OCI-LY7 (cell line): Measurements from ENCODE around the gene PFKFB3. TPM values are rescaled to one million over a fixed set of nuclear protein-coding genes. Genes with fewer than 3 reads are reported as not detected.

ENCODE experiments used
- BruUV-seq: library from RNA; stranded (reverse); fragments of 400-500 nt; replicated peaks from 2 replicates; lab custom pipeline; 2021; lab: Mats Ljungman, UMichigan
- CTCF ChIA-PET: fragments of 300-600 bp; sonication (Branson Sonifier 250); formaldehyde crosslinking; loops from one replicate; lab custom pipeline; 2022; ENCODE audit warnings: antibody characterized with exemption; ENCODE audit not compliant: unreplicated experiment; lab: Charles Lee
- POLR2A ChIA-PET: fragments of 300-600 bp; sonication (Branson Sonifier 250); formaldehyde crosslinking; loops from one replicate; lab custom pipeline; 2022; ENCODE audit warnings: antibody characterized with exemption; lab: Charles Lee
- DNase-seq: peaks from one replicate; pipeline ENCODE4 v3.0.0-alpha.2; 2015; ENCODE audit warnings: low spot score
- H2AFZ ChIP-seq: fragments of 200-600 bp; sonication (generic), shearing (Covaris generic); 2 replicates; pipeline ENCODE4 v1.6.1; 2014; ENCODE audit warnings: mild to moderate bottlenecking, antibody characterized with exemption, low read length, moderate library complexity
- H3K27ac ChIP-seq: fragments of 200-600 bp; sonication (generic); 2 replicates; pipeline ENCODE4 v1.5.1; 2014; ENCODE audit warnings: mixed run types, low read depth, mild to moderate bottlenecking, moderate library complexity, low read length, inconsistent platforms; ENCODE audit not compliant: poor library complexity, severe bottlenecking
- H3K36me3 ChIP-seq: fragments of 200-600 bp; sonication (generic); 2 replicates; pipeline ENCODE4 v1.6.1; 2014; ENCODE audit warnings: mild to moderate bottlenecking, antibody characterized with exemption, low read length, moderate library complexity, mixed read lengths; ENCODE audit not compliant: insufficient read depth
- H3K4me1 ChIP-seq: fragments of 200-600 bp; sonication (generic); 2 replicates; pipeline ENCODE4 v1.5.1; 2014; ENCODE audit warnings: mild to moderate bottlenecking, low read length; ENCODE audit not compliant: insufficient read depth, poor library complexity, severe bottlenecking
- H3K4me2 ChIP-seq: fragments of 200-600 bp; sonication (generic); 2 replicates; pipeline ENCODE4 v1.6.1; 2014; ENCODE audit warnings: mild to moderate bottlenecking, low read length
- H3K4me3 ChIP-seq: fragments of 200-600 bp; sonication (generic); 2 replicates; pipeline ENCODE4 v1.5.1; 2014; ENCODE audit warnings: mild to moderate bottlenecking, low read depth, low read length; ENCODE audit not compliant: poor library complexity, severe bottlenecking
- H3K79me2 ChIP-seq: fragments of 200-600 bp; sonication (generic); 2 replicates; pipeline ENCODE4 v1.6.1; 2016; ENCODE audit warnings: low read depth, mild to moderate bottlenecking, low read length, moderate library complexity, mixed read lengths; ENCODE audit not compliant: insufficient read depth
- H3K9me2 ChIP-seq: fragments of 200-600 bp; sonication (generic); 2 replicates; pipeline ENCODE4 v1.6.1; 2016; ENCODE audit warnings: mild to moderate bottlenecking, low read length, mixed read lengths; ENCODE audit not compliant: insufficient read depth
- H3K9me3 ChIP-seq: fragments of 200-600 bp; sonication (generic); 2 replicates; pipeline ENCODE4 v1.6.1; 2014; ENCODE audit warnings: mild to moderate bottlenecking, mixed run types, low read length, mixed read lengths
- H4K20me1 ChIP-seq: fragments of 200-600 bp; sonication (generic); 2 replicates; pipeline ENCODE4 v1.6.1; 2014; ENCODE audit warnings: mild to moderate bottlenecking, antibody characterized with exemption, low read length, moderate library complexity, mixed read lengths; ENCODE audit not compliant: insufficient read depth
- EZH2phosphoT487 ChIP-seq: fragments of 200-600 bp; sonication (generic); IDR thresholded peaks from 2 replicates; pipeline ENCODE4 v1.6.1; 2018; ENCODE audit warnings: low read depth, borderline replicate concordance, mild to moderate bottlenecking, mixed run types, antibody characterized with exemption, low read length, moderate library complexity, mixed read lengths
- intact Hi-C: fragments of 100-400 bp; cut with micrococcal nuclease; formaldehyde crosslinking; loops from one replicate; pipeline ENCODE4 v1.10.0; 2022; ENCODE audit not compliant: unreplicated experiment
- total RNA-seq, 2 experiments: library from RNA; depleted of rRNA in 1 of 2; stranded (reverse); fragments of >200 nt in 1 of 2; shearing (Covaris generic) in 1 of 2; gene quantifications; 2 replicates each; pipeline ENCODE4 v1.2.3, GENCODE V29; 2014 to 2022
- TF ChIP-seq, protein P1 (sequence below): fragments of 200-600 bp; sonication (generic); conservative IDR thresholded peaks from 2 replicates; pipeline ENCODE4 v1.5.1; 2014; ENCODE audit warnings: mild to moderate bottlenecking, antibody characterized with exemption, low read length, moderate library complexity, mixed read lengths

Gene PFKFB3
- total RNA-seq, 2 experiments from 2014 or later = 33.7 to 50.7 TPM

DNA sequence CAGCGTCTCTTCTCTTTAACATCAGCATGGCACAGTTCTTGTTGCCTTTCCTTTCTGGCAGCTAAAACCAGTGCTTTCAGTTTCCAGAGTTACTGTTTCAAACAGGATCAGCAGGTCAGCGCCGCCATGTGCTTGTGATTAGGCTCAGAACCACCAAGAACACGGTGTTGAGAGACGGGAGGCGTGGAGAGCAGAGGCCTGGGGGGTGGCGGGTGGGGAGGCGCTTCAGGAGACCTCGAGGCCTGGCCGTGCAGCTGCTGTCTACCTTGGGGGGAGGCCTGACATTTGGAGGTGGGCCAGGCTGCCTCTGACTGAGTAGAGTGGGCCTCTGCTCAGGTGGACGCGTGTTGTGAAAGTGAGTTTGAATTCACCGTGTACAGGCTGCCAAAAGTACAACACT lies 22.0 kb downstream of the PFKFB3 start:
- Histone ChIP-seq H3K27ac (no peak overlapping the region), H3K9me3 (no peaks in the 10 kb centered on the region), H2AFZ (no peak overlapping the region), H3K4me1 (no peaks in the 10 kb centered on the region), H3K4me2 (no peak overlapping the region), H4K20me1 (no peaks in the 10 kb centered on the region), H3K4me3 (no peak overlapping the region), H3K36me3 (peaks cover 100% of the 10 kb centered on the region), H3K79me2 (no peaks in the 10 kb centered on the region), H3K9me2 (no peaks in the 10 kb centered on the region)
- CTCF ChIA-PET = no interaction called here
- POLR2A ChIA-PET = interaction anchor here (0.6 kb wide), 1 partner anchor 79 kb away, joined by 3 read pairs; no protein-coding TSS in a partner anchor
- DNase-seq = no peak
- intact Hi-C loops = no loop called here
- TF ChIP-seq EZH2phosphoT487 = no peak
- TF ChIP-seq, protein P1, sequence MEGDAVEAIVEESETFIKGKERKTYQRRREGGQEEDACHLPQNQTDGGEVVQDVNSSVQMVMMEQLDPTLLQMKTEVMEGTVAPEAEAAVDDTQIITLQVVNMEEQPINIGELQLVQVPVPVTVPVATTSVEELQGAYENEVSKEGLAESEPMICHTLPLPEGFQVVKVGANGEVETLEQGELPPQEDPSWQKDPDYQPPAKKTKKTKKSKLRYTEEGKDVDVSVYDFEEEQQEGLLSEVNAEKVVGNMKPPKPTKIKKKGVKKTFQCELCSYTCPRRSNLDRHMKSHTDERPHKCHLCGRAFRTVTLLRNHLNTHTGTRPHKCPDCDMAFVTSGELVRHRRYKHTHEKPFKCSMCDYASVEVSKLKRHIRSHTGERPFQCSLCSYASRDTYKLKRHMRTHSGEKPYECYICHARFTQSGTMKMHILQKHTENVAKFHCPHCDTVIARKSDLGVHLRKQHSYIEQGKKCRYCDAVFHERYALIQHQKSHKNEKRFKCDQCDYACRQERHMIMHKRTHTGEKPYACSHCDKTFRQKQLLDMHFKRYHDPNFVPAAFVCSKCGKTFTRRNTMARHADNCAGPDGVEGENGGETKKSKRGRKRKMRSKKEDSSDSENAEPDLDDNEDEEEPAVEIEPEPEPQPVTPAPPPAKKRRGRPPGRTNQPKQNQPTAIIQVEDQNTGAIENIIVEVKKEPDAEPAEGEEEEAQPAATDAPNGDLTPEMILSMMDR = no peak
- BruUV-seq = no TSS peak

DNA sequence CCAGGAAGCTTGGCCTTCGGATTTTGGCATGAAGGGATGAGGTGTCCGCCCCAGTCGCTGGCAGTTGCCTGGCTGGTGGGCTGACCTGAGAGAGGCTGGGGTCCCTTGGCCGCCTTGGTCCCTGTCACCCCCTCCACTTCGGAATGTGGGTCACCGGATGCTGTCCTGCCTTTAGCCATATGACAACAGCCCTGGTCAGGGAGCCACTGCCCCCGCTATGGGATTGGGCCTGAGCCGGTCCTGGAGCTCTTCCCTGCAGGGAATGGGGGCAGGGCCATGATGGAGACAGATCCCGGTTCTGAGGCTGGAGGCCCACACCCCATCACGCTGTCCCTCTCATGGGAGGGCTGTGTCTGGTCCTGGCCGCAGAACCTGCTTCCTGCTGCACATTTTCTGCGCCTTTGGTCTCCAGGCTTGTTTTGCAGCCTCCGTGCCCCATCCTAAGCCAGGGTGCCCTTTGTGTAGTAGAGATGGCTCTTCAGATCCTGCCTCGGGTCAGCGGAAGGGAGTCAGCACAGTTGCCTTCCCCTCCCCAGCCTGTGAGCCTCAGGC lies 22.6 kb downstream of the PFKFB3 start:
- no peaks in the 10 kb centered on the region for H4K20me1 ChIP-seq
- H3K79me2 ChIP-seq = no peaks in the 10 kb centered on the region
- BruUV-seq = no TSS peak
- H3K9me3 ChIP-seq = no peaks in the 10 kb centered on the region
- no peak for TF ChIP-seq EZH2phosphoT487
- TF ChIP-seq, protein P1 = no peak
- no peaks in the 10 kb centered on the region for H3K4me1 ChIP-seq
- no peak overlapping the region for H2AFZ ChIP-seq
- H3K9me2 ChIP-seq = no peaks in the 10 kb centered on the region
- no peak overlapping the region for H3K27ac ChIP-seq
- POLR2A ChIA-PET = interaction anchor here (0.6 kb wide), 1 partner anchor 80 kb away, joined by 3 read pairs; no protein-coding TSS in a partner anchor
- CTCF ChIA-PET = no interaction called here
- no peak for DNase-seq
- H3K4me3 ChIP-seq = no peak overlapping the region
- intact Hi-C loops = no loop called here
- no peak overlapping the region for H3K4me2 ChIP-seq
- peaks cover 100% of the 10 kb centered on the region for H3K36me3 ChIP-seq

DNA sequence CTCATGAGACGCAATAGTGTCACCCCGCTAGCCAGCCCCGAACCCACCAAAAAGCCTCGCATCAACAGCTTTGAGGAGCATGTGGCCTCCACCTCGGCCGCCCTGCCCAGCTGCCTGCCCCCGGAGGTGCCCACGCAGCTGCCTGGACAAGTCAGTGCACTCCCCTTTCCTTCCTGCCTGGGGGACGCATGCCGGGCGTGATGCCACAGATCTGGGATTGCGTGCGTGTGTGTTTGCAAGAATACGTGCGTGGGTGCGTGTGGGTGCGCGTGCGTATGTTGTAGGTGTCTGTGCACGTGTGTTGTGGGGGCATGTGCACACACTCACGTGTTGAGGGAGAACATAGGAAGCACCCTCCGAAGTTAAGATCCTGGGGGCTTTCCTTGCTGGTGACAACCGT lies 23.5 kb downstream of the PFKFB3 start:
- Histone ChIP-seq H3K4me2 (no peak overlapping the region), H3K9me2 (no peaks in the 10 kb centered on the region), H3K79me2 (no peaks in the 10 kb centered on the region), H3K27ac (no peak overlapping the region), H3K4me3 (no peak overlapping the region), H4K20me1 (no peaks in the 10 kb centered on the region), H3K4me1 (no peaks in the 10 kb centered on the region), H2AFZ (no peak overlapping the region), H3K36me3 (peaks cover 97% of the 10 kb centered on the region), H3K9me3 (no peaks in the 10 kb centered on the region)
- no peak for TF ChIP-seq EZH2phosphoT487
- TF ChIP-seq, protein P1 = no peak
- POLR2A ChIA-PET = no interaction called here
- CTCF ChIA-PET = no interaction called here
- intact Hi-C loops = no loop called here
- no TSS peak for BruUV-seq
- no peak for DNase-seq
